NCI-H226 (cell line): Measurements from ENCODE around the gene TMEM9B.
"Not testable (repeated sequence)": the region's sequence is repeated elsewhere in the genome, so short reads cannot be mapped to it uniquely, and the experiment has no call there.

Experiments used
- DNase-seq: peaks from one replicate; pipeline ENCODE4 v3.0.0-alpha.2; 2015

The TMEM9B gene

GRCh38 chr11:8964324-8965320 is at the start of gene TMEM9B:
TMEM9B (minus strand) TSS chr11:8964442; CDS start chr11:8964313, 129 bp downstream.
- DNase-seq = peak; percentile 96

DNA sequence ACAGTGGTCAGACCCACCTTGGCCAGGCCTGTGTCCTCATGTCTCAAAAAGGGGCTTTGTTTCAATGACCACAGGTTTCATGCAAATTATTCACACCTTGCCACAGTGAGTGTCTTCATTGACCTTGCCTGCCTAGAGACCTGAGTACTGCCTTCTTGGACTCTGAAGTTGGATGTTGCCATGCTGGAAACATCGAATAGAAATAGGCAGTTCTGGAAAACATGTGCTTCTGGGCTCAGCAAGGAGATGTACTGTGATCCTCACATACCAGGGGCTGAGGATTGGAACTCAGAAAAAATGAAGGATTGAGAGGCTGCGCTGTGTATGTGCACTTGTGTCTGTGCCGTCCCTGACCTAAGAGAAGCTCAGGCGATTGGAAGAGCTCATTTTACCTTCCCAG is 49.1 kb upstream of the TMEM9B start:
- no peak for DNase-seq

DNA sequence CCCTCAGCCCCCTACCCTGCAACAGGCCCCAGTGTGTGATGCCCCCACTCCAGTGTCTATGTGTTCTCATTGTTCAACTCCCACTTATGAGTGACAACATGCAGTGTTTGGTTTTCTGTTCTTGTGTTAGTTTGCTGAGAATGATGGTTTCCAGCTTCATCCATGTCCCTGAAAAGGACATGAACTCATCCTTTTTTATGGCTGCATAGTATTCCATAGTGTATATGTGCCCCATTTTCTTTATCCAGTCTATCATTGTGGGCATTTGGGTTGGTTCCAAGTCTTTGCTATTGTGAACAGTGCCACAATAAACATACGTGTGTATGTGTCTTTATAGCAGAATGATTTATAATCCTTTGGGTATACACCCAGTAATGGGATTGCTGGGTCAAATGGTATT is 45.3 kb upstream of the TMEM9B start:
- DNase-seq = not testable (repeated sequence)

- no peak for DNase-seq
These were observed 44.4 kb upstream of the TMEM9B start for GRCh38 chr11:9008661-9009060.

DNA sequence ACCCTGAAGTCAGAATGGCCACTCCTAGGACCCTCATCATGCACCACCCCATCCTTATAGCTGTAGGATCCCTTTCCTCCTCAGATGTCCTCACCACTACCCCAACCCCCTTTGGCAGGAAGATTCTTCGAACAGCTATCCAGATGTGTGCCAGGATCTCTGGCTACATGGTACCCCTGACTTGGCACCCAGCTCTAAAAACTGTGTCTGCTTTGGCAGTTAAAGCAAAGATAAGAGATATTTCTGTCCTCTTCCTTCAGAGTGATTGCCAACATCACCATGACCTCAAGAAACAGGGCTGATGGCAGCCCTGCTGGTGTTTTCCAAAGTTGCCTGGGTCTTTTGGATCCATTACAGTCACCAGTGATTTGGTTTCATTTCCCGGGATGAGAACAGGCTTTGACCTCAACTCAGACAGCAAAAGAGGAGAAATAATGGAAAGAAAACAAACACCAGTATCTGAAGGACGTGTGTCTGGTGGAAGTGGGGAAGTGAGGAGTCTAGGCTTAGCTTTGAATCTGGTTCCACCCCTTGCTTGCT is 43.8 kb upstream of the TMEM9B start:
- DNase-seq = no peak

DNA sequence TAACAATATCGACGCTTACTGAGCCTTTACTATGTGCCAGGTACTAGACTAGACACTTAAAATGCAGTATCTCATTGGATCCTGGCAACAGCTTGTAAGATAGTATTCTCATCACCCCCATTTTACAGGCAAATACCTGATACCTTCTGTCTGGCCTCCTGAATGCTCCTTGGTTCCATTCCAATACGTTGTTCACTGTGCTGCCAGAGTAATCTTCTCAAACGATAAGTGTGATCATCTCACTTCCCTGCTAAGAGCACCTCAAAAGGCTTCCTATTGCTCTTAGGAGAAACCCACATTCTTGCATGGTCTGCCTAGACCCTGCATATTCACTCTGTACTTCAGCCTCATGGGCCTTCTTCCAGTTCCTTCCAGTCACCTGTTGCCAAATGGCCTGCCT is 40.8 kb upstream of the TMEM9B start:
- no peak for DNase-seq

DNA sequence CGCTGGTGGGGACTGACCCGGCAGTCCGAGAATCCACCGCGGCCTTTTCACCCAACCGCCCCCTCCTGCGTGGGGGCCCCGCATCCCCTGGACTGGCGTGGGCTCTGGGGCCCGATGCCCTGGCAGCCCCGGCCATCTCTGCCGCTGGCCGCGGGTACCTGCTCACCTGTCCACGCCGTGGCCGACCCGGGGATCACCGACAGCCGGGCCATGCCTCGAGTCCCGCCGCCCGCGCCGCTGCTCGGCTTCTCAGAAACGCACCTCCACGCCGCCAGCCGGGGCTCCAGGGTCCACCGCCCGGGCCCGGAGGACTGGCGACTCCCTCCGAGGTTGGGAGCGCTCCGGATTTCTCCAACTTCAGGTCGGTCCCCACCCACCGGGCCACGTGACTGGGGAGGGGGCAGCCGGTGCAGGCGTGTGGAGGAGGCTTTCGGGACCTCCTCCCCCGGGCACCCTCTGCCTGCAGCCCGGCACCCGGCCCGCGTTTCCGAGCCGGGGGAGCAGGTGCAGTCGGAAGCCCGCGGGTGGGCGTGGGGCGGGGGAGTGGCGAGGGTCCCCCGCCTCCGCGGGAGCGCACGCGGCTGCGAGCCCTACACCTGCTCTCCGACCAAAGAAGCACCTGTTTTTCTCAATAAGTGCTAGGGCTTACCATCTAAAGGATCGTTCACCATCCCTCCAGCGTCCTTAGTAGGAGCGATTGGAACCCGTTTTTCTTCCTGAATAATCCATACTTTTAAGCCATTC is 40.1 kb upstream of the TMEM9B start:
- no peak for DNase-seq

GRCh38 chr11:9003573-9004182 is 39.4 kb upstream of the TMEM9B start, which contains the start of gene NRIP3:
NRIP3 (minus strand) TSS chr11:9004001; CDS start chr11:9003935, 66 bp downstream.
- no peak for DNase-seq

GRCh38 chr11:9002920-9003572 is 38.8 kb upstream of the TMEM9B start:
- DNase-seq = no peak

DNA sequence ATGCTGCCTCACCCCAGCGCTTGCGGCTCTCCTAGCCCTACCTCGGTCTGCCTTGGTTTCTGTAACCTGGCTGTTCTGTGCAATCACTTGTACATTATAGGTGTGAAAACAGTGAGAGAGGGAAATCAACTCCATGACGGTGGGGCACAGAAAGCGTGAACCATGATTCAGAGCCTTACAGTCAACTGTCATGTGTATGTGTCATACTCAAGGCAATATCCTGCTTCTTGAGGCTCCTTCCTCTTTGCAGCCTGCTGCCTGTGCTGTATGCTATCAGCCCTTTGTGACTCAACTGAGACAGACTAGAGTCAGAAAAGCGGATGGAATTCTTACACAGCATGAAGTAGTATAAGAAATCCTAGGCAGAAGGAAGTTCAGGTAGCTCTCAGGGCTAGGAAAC is 37.5 kb upstream of the TMEM9B start:
- DNase-seq = peak; percentile 64

- no peak for DNase-seq
These were observed 33.8 kb upstream of the TMEM9B start for GRCh38 chr11:8998017-8998416.

DNA sequence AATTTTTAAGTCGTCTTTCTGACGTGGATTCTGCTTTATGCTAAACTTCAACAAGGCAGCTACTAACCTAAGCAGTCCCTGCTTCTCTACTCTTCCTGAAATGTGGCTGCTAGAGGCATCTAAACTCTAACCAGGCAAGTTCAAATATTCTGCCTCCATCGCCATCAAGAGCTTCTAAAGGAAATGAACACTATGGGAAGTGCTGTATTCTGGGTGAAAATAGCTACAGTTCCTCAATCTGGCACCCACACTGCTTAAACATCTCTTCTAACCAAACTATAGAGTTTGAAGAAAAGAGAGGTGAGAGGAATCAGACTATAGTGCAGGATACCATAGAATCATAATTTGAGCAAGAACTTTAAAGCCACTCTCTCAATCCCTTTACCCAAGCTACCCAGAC is 33.2 kb upstream of the TMEM9B start:
- no peak for DNase-seq

GRCh38 chr11:8989453-8989852 is 25.2 kb upstream of the TMEM9B start:
- peak; percentile 23 for DNase-seq

DNA sequence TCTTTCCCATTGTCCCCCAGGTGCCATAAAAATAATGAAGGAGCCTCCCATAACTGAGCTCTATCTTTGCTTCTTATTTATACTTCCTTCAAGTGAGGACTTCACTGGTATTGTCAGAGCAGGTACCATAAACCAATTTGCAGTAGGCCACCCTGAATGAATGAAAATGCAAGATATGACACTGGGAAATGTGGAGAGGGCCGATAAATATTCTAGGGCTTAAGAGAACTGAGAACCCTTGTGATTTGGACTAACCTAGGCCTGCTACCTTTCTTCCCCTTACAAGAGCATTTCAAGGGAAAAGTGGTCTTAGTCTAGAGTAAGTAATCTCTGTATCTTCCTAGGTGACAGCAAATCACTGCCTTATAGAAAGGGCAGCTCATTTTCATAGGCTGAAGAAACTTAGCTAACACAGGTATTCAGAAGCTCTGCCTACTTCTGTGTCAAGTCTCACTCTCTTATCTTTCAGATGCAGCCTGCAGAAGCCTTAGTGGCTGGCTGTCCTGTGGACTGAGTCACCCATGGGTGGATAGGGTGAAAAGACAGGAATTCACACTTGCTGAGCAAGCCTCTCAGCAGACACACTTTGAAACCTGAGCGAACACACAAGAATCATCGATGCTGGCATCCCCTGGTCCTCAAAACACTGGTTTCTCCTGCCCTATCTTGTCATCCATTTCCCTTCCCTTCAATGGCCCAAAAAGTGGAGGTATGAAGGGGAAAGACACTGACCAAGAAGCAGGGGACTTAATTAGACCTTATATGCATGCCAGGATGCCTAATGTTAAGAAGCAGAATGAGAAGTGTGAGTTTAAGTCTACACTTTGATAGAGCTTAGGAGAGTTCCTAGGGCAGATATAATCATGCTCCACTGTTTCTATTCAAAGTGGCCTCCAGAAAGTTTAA is 24.3 kb upstream of the TMEM9B start:
- DNase-seq = peak; percentile 36

- no peak for DNase-seq
These were observed 23.2 kb upstream of the TMEM9B start for GRCh38 chr11:8987446-8987845.

DNA sequence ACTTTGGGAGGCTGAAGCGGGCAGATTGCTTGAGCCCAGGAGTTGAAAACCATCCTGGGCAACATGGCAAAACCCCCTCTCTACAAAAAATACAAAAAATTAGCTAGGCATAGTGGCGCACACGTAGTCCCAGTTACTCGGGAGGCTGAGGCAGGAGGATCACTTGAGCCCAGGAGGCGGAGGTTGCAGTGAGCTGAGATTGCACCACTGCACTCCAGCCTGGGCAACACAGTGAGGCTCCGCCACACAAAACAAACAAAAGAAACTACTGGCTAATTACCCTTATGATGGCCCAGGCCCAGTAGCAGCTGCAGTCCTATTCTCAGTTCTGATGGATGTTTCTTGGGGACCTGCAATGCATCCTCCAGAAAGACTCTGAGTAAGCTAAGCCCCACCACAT is 22.5 kb upstream of the TMEM9B start:
- not testable (repeated sequence) for DNase-seq

DNA sequence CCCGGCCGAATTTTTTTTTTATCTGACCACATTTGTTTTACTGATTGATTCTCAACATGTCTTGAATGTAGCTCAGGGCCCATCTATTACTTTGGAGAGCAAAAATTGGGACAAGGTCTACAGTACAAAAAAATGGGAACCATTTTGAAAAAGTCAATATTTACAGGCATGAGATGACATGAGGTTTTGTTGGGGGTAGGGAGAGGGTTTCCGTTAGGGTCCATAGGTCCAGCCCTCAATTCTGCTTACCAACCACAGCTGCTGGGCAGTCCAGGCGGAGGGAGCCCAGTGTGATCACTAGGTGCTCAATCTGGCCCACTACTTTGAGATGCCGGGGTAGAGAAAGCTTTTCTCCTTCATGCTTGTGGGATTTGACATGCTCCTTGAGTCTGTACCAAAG is 21.2 kb upstream of the TMEM9B start:
- no peak for DNase-seq

DNA sequence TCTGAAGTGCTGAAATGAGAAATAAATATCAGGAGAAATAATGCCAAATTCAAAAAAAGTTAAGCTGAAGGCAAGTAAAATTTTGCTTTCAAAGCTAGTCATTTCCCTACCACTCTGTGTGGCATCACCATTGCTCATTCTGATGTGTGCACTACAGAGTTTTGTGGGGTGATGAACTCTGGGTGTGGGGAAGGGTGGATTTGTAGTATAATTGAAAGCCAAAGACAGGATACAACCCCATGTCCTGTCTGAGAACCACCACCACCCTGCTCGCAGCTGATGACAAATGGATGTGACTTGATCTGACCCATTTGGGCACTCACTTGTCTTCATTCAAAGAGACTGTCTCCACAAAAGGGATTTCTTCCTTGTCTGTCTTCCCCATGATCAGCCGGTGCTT is 19.3 kb upstream of the TMEM9B start:
- DNase-seq = no peak

- no peak for DNase-seq
These were observed 16.2 kb upstream of the TMEM9B start for GRCh38 chr11:8980485-8980884.

- not testable (repeated sequence) for DNase-seq
These were observed 15.1 kb upstream of the TMEM9B start for GRCh38 chr11:8979365-8979764.

GRCh38 chr11:8973121-8973520 is 8.9 kb upstream of the TMEM9B start:
- DNase-seq = no peak
